ENCODE data around the gene C10orf90. TPM values are rescaled to one million over a fixed set of nuclear protein-coding genes. Genes with fewer than 3 reads are reported as not detected.

C10orf90 gene
- total RNA-seq, 1 donor from 2014 or later = not detected

DNA sequence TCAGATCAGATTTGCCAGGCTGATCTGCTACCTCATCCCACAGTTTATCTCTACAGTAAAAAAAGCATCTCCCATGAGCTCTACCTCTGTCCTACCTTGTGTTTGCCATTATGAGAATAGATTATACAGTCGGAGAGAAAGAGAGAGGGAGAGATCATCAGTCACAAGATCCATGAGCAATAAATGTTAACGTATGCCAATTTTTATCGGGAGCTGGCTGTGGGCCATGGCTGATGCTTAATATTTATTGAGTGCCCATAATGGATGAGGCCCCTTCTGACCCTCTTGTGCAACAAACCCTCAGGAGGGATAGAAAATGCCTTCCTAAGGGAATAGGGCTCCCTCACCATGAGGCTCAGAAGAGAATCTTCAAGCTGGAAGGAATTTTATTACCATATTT lies 52.8 kb downstream of the C10orf90 start:
- H3K9me3 Mint-ChIP-seq = no peaks in the 10 kb centered on the region
- no peaks in the 10 kb centered on the region for H3K36me3 Mint-ChIP-seq (ENCODE audit: low read depth)
- intact Hi-C loops (cut with micrococcal nuclease) = no loop called here
- no peaks in the 10 kb centered on the region for H3K27me3 Mint-ChIP-seq
- ChIA-PET CTCF (no interaction called here), POLR2A (no interaction called here)
- H3K4me1 Mint-ChIP-seq = no peaks in the 10 kb centered on the region
- H3K27ac Mint-ChIP-seq = no peak overlapping the region
- TF ChIP-seq, protein P1, sequence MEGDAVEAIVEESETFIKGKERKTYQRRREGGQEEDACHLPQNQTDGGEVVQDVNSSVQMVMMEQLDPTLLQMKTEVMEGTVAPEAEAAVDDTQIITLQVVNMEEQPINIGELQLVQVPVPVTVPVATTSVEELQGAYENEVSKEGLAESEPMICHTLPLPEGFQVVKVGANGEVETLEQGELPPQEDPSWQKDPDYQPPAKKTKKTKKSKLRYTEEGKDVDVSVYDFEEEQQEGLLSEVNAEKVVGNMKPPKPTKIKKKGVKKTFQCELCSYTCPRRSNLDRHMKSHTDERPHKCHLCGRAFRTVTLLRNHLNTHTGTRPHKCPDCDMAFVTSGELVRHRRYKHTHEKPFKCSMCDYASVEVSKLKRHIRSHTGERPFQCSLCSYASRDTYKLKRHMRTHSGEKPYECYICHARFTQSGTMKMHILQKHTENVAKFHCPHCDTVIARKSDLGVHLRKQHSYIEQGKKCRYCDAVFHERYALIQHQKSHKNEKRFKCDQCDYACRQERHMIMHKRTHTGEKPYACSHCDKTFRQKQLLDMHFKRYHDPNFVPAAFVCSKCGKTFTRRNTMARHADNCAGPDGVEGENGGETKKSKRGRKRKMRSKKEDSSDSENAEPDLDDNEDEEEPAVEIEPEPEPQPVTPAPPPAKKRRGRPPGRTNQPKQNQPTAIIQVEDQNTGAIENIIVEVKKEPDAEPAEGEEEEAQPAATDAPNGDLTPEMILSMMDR (IDR thresholded peaks at IDR 0.05) = no peak
- H3K4me3 Mint-ChIP-seq = no peak overlapping the region
- no peak for DNase-seq
- no peak for ATAC-seq (ENCODE audit: low read depth)

GRCh38 chr10:126617208-126617607 lies 53.3 kb downstream of the C10orf90 start:
- DNase-seq (no peak), ATAC-seq (ENCODE audit: low read depth) (no peak)
- no peak overlapping the region for H3K4me3 Mint-ChIP-seq
- ChIA-PET CTCF (no interaction called here), POLR2A (no interaction called here)
- TF ChIP-seq, protein P1 (IDR thresholded peaks at IDR 0.05) = no peak
- H3K27ac Mint-ChIP-seq = no peak overlapping the region
- H3K4me1 Mint-ChIP-seq = no peaks in the 10 kb centered on the region
- no peaks in the 10 kb centered on the region for H3K27me3 Mint-ChIP-seq
- no peaks in the 10 kb centered on the region for H3K9me3 Mint-ChIP-seq
- H3K36me3 Mint-ChIP-seq (ENCODE audit: low read depth) = no peaks in the 10 kb centered on the region
- intact Hi-C loops (cut with micrococcal nuclease) = no loop called here

- TF ChIP-seq, protein P1 (IDR thresholded peaks at IDR 0.05) = no peak
- ChIA-PET POLR2A (no interaction called here), CTCF (no interaction called here)
- Mint-ChIP-seq H3K4me1 (no peaks in the 10 kb centered on the region), H3K27ac (no peak overlapping the region), H3K4me3 (no peak overlapping the region), H3K27me3 (no peaks in the 10 kb centered on the region), H3K9me3 (no peaks in the 10 kb centered on the region), H3K36me3 (ENCODE audit: low read depth) (no peaks in the 10 kb centered on the region)
- DNase-seq = no peak
- intact Hi-C loops (cut with micrococcal nuclease) = no loop called here
- no peak for ATAC-seq (ENCODE audit: low read depth)
These were observed 53.8 kb downstream of the C10orf90 start for GRCh38 chr10:126616737-126617136.

DNA sequence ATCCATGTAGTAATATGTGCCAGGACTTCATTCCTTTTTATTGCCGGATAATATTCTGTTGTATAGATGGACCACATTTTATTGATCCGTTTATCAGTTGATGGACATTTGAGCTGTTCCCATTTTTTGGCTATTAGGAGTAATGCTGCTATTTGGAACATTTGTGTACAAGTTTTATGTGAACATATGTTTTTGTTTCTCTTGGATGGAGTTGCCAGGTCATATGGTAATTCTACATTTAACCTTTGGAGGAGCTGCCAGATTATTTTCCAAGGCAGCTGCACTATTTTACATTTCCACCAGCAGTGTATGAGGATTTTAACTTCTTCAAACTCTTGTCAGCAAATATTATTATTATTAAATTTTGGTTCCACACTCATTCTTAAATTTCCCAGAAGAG lies 59.2 kb downstream of the C10orf90 start:
- H3K27ac Mint-ChIP-seq = no peak overlapping the region

GRCh38 chr10:126609566-126609965 lies 60.9 kb downstream of the C10orf90 start:
- intact Hi-C loops (cut with micrococcal nuclease) = no loop called here
- TF ChIP-seq, protein P1 (IDR thresholded peaks at IDR 0.05) = no peak
- no peak for DNase-seq
- CTCF ChIA-PET = no interaction called here
- Mint-ChIP-seq H3K27me3 (no peaks in the 10 kb centered on the region), H3K4me3 (no peak overlapping the region), H3K9me3 (no peaks in the 10 kb centered on the region), H3K4me1 (no peaks in the 10 kb centered on the region), H3K36me3 (ENCODE audit: low read depth) (no peaks in the 10 kb centered on the region), H3K27ac (no peak overlapping the region)
- POLR2A ChIA-PET = no interaction called here
- no peak for ATAC-seq (ENCODE audit: low read depth)

More for the DNA sequence above, 59.2 kb downstream of the C10orf90 start:
- intact Hi-C loops (cut with micrococcal nuclease) = no loop called here
- no peak for DNase-seq
- H3K4me1 Mint-ChIP-seq = no peaks in the 10 kb centered on the region
- H3K9me3 Mint-ChIP-seq = no peaks in the 10 kb centered on the region
- H3K27me3 Mint-ChIP-seq = no peaks in the 10 kb centered on the region
- H3K36me3 Mint-ChIP-seq (ENCODE audit: low read depth) = no peaks in the 10 kb centered on the region
- H3K4me3 Mint-ChIP-seq = no peak overlapping the region
- ChIA-PET CTCF (no interaction called here), POLR2A (no interaction called here)
- no peak for ATAC-seq (ENCODE audit: low read depth)
- TF ChIP-seq, protein P1 (IDR thresholded peaks at IDR 0.05) = no peak
